Fibroblast of villous mesenchyme (primary cell): ENCODE data around the gene KRT82. TPM values are rescaled to one million over a fixed set of nuclear protein-coding genes. Genes with fewer than 3 reads are reported as not detected.

Experiments
- DNase-seq: peaks from one replicate; pipeline ENCODE4 v3.0.0-alpha.2; 2010; ENCODE audit warnings: low read depth
- H3K4me3 ChIP-seq: 2 replicates; pipeline ENCODE4 v1.5.1; 2011; ENCODE audit warnings: low read depth, mild to moderate bottlenecking, low read length
- total RNA-seq: library from RNA; depleted of rRNA; stranded (reverse); fragments of >200 nt; gene quantifications from 2 replicates; pipeline ENCODE4 v1.2.3, GENCODE V29; 2012
- TF ChIP-seq, protein P1 (sequence below): IDR thresholded peaks from 2 replicates; pipeline ENCODE4 v1.5.1; 2012; ENCODE audit warnings: low read depth, mild to moderate bottlenecking, low read length; ENCODE audit not compliant: insufficient read depth

The KRT82 gene
- total RNA-seq, 1 donor: not detected

DNA sequence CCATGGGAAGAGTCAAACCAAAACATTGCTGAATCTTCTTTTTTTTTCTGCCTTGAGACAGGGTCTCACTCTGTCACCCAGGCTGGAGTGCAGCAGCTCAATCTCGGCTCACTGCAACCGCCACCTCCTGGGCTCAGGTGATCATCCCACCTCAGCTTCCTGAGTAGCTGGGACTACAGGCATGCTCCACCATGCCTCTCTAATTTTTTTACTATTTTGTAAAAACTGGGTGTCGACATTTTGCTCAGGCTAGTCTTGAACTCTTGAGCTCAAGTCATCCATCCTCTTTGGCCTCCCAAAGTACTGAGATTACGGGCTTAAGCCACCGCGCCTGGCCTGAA is 29.5 kb upstream of the KRT82 start:
- H3K4me3 ChIP-seq: no peak overlapping the region
- TF ChIP-seq, protein P1, sequence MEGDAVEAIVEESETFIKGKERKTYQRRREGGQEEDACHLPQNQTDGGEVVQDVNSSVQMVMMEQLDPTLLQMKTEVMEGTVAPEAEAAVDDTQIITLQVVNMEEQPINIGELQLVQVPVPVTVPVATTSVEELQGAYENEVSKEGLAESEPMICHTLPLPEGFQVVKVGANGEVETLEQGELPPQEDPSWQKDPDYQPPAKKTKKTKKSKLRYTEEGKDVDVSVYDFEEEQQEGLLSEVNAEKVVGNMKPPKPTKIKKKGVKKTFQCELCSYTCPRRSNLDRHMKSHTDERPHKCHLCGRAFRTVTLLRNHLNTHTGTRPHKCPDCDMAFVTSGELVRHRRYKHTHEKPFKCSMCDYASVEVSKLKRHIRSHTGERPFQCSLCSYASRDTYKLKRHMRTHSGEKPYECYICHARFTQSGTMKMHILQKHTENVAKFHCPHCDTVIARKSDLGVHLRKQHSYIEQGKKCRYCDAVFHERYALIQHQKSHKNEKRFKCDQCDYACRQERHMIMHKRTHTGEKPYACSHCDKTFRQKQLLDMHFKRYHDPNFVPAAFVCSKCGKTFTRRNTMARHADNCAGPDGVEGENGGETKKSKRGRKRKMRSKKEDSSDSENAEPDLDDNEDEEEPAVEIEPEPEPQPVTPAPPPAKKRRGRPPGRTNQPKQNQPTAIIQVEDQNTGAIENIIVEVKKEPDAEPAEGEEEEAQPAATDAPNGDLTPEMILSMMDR: no peak
- DNase-seq: no peak

DNA sequence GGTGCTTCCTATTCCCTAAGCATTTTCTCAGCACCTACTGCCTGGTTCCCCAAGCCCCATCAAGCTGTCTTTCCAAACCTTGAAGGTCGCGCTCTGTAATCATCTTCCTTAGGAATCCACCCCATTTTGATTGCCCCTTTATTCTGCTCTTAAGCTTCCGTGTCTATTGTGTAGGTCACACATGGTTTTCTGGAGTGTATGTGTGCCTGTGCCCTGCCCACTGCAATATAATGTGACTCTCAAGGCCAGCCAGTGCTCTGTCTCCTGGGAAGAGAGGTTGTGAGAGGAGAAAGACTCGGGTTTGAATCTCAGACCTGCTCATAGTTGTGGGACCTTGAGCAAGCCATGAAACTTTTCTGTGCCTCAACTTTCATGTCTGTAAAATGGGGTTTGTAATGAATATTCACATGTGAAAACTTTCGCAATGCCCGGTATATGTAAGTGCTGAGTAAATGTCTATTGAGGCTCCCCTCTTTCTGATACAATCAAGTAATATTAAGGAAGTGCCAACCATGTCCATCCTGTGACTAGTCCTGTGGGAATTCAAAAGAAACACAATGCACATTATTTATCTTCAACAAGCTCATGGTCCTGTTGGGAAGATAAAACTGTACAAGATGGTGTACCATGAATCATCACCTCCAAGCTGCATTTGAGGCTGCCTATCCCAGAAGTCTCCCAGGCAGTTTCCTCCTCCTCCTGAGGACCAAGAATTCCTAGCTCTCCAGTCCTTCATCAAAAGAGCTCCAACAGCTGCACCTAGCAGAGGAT is 28.8 kb upstream of the KRT82 start:
- TF ChIP-seq, protein P1: no peak
- DNase-seq: no peak
- no peak overlapping the region for H3K4me3 ChIP-seq

DNA sequence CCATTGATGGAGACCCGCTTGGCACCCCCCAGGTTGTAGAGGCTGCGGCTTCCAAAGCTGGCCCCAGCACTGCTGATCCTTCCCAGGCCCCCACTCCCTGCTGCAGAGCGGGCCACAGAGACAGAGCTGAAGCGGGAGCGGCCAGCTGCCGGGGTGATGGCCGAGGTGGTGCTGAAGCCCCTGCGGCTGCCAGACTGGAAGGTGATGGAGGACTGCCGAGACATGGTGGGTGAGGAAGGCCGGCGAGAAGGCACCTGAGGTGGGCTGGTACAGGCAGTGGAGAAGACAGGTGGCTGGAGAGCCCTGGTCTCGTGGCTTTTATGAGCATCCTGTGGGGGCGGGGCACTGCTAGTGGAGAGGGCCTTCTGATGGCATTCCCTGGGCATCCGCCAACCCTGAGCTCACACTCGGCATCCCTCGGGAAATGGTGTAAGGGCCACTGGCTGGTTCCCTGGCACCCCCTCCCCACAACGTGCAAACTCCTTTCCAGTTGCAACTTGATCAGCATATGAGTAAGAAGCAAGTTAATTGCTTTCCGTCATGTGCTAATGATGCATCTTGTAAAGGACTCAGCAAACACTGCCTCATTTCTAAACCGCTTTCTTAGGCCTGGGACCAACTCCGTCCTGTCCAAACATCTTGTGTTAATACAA is 28.1 kb upstream of the KRT82 start, which contains the start of gene KRT75:
TSS of gene KRT75 (minus strand) at position 291 of the 653 bp plus-strand sequence. CDS start at position 224, 67 bp downstream.
- no peak within 1 kb of the TSS for H3K4me3 ChIP-seq
- TF ChIP-seq, protein P1: no peak
- DNase-seq: no peak

DNA sequence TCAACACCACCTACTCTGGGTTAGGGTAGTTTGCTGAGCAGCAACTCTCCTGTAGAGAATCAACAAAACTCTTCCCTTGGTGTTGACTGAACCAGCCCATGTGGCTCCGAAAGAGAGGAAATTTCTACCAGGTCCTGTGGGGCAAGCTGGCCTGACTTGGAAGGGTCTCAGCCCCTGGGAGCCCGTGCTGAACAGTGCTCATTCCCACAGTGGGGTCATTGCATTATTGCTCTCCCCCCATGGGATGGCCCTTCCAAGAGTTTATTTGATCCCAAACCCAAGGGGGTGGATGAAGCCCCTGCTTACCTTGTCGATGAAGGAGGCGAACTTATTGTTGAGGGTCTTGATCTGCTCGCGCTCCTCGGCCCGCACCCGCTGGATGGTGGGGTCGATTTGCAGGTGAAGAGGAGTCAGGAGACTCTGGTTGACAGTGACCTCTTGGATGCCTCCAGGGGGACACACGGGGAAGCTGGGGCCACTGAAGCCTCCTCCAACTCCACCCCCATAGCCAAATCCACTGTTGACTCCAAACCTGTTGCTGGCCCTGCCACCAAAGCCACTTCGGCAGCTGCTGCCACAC is 27.5 kb upstream of the KRT82 start:
- no peak for DNase-seq
- no peak overlapping the region for H3K4me3 ChIP-seq
- TF ChIP-seq, protein P1: no peak

DNA sequence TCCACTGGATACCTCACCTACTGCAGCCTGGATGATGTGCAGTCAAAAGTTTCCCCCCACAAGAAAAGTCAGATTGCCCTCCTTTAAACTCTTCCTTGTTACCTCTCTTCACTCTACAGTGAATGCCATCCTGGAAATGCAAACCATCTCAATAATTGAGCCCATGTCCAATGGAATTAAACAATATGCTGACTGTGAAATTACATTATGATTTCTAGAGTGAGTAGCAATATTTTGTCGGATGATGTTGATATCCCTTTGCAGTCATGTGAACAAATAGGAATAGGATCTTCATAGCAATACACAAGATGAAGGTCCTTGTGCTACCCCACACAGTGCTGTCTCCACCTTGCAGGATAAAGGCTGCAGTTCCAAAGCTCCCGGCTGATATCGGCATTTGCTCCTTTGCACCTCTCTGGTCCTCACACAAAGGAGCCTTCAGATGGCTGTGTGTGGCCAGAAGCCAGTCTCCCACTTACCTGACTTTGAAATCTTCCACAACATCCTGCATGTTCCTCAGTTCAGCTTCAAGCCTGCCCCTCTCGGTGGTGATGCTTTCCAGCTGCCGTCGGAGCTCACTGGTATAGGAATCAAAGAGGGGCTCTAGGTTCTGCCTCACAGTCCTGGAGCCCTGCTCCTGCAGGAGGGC is 26.5 kb upstream of the KRT82 start:
- H3K4me3 ChIP-seq: no peak overlapping the region
- TF ChIP-seq, protein P1: no peak

DNA sequence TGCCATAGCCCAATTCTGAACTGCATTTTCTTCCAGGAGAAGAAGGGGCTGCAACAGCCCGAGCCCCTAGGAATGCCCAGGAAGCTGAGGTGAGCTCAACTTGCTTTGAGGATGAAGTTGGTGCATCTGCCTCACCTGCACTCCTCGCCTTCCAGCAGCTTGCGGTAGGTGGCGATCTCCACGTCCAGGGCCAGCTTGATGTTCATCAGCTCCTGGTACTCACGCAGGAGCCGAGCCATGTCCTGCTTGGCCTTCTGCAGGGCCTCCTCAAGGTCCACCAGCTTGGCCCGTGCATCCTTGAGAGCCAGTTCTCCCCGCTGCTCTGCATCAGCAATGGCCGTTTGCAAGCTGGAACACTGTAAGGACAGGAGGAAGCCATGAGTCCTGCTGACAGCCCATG is 22.0 kb upstream of the KRT82 start:
- H3K4me3 ChIP-seq: no peak overlapping the region
- TF ChIP-seq, protein P1: no peak
- no peak for DNase-seq

More for the DNA sequence above, 26.5 kb upstream of the KRT82 start:
- DNase-seq: no peak
